Measurements from ENCODE around the gene PDZD2. TPM values are rescaled to one million over a fixed set of nuclear protein-coding genes. Genes with fewer than 3 reads are reported as not detected.
A peak's percentile ranks its signal among the peaks of the same experiment; 100 is the strongest.

Gene PDZD2
- total RNA-seq, 1 donor from 2014 or later, result 23.3 TPM

DNA sequence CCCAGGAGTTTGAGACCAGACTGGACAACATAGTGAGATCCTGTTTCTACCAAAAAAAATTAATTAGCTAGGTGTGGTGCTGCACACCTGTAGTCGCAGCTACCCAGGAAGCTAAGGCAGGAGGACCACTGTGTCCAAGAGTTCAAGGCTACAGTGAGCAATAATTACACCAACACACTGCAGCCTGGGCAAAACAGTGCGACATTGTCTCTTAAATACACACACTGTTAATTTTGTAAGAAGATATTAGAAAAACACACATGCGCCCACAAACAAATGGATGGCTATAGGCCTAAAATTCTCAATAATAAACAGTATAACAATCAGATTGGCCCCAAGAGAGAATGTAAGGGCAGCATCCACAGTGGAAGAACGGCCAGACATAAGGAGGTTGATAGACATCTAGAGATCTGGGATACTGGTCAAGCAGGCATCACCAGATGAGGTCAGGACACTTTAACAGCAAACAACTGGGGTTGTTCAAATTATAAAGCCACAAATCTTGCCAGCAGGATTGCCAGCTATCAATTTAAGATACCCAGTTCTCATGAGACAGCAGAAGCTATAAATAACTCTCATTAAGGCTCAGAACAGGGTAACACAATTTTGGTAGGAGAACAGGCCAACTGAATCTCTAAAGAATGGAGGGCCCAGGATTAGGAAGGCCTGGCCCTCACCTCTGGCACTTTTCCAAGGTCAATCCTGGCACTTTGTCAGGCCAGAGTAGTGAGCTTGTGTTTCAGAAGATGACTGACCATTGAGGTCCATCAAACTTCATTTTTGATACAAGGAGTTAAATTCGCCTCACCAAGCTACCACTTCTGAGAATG, 505.7 kb downstream of the PDZD2 start:
- Mint-ChIP-seq H3K4me1 (ENCODE audit: low read depth, unreplicated experiment) (peaks cover 27% of the 10 kb centered on the region), H3K4me3 (ENCODE audit: unreplicated experiment) (peak overlapping the region; percentile 28), H3K36me3 (ENCODE audit: unreplicated experiment) (no peaks in the 10 kb centered on the region), H3K27me3 (ENCODE audit: unreplicated experiment) (peaks cover 2% of the 10 kb centered on the region), H3K9me3 (ENCODE audit: unreplicated experiment) (peaks cover 9% of the 10 kb centered on the region), H3K27ac (ENCODE audit: unreplicated experiment) (peak overlapping the region; percentile 59)
- no peak for DNase-seq
- TF ChIP-seq, protein P1, sequence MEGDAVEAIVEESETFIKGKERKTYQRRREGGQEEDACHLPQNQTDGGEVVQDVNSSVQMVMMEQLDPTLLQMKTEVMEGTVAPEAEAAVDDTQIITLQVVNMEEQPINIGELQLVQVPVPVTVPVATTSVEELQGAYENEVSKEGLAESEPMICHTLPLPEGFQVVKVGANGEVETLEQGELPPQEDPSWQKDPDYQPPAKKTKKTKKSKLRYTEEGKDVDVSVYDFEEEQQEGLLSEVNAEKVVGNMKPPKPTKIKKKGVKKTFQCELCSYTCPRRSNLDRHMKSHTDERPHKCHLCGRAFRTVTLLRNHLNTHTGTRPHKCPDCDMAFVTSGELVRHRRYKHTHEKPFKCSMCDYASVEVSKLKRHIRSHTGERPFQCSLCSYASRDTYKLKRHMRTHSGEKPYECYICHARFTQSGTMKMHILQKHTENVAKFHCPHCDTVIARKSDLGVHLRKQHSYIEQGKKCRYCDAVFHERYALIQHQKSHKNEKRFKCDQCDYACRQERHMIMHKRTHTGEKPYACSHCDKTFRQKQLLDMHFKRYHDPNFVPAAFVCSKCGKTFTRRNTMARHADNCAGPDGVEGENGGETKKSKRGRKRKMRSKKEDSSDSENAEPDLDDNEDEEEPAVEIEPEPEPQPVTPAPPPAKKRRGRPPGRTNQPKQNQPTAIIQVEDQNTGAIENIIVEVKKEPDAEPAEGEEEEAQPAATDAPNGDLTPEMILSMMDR (IDR thresholded peaks at IDR 0.05; ENCODE audit: partially characterized antibody, unreplicated experiment), result no peak

DNA sequence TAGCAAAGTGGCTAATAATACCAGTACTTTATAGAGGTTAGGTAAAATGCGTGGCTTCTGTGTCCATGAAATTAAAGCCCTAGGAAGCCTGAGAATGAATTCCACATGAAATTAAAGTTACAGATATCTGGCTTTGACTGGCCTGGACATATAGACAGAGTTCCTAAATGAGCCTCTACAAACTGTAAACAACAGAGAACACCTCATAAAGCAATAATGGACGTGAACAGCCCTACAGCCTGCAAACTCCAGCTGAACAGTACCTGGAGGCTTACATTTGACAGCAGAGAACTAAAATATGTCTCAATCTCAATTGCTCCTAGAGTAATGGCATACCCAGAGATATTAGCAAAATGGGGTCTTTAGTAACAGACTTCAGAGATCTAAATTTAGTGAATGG, 506.4 kb downstream of the PDZD2 start:
- DNase-seq, result no peak
- Mint-ChIP-seq H3K9me3 (ENCODE audit: unreplicated experiment) (peaks cover 9% of the 10 kb centered on the region), H3K27me3 (ENCODE audit: unreplicated experiment) (peaks cover 2% of the 10 kb centered on the region), H3K27ac (ENCODE audit: unreplicated experiment) (peak overlapping the region; percentile 59), H3K4me3 (ENCODE audit: unreplicated experiment) (no peak overlapping the region), H3K36me3 (ENCODE audit: unreplicated experiment) (no peaks in the 10 kb centered on the region), H3K4me1 (ENCODE audit: low read depth, unreplicated experiment) (peaks cover 27% of the 10 kb centered on the region)
- TF ChIP-seq, protein P1 (IDR thresholded peaks at IDR 0.05; ENCODE audit: partially characterized antibody, unreplicated experiment), result no peak

DNA sequence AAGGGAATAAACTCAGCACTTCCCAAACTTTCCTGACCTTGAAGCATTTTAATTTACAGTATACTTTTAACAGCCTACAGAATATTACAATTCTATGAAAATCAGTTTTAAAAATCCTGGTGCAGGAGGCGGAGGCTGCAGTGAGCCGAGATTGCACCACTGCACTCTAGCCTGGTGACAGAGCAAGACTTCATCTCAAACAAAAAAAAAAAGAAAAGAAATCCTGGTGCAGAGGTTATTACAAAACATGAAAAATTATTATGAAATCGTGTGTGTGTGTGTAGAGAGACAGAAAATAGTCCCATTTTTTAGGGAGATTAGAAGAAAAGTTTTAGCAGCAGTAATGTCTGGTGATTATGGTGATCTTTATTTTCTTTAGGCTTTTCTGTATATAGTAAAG, 508.3 kb downstream of the PDZD2 start:
- Mint-ChIP-seq H3K4me3 (ENCODE audit: unreplicated experiment) (no peak overlapping the region), H3K9me3 (ENCODE audit: unreplicated experiment) (peaks cover 4% of the 10 kb centered on the region), H3K36me3 (ENCODE audit: unreplicated experiment) (no peaks in the 10 kb centered on the region), H3K27me3 (ENCODE audit: unreplicated experiment) (no peaks in the 10 kb centered on the region), H3K27ac (ENCODE audit: unreplicated experiment) (no peak overlapping the region), H3K4me1 (ENCODE audit: low read depth, unreplicated experiment) (peaks cover 27% of the 10 kb centered on the region)
- DNase-seq, result no peak
- TF ChIP-seq, protein P1 (IDR thresholded peaks at IDR 0.05; ENCODE audit: partially characterized antibody, unreplicated experiment), result no peak

DNA sequence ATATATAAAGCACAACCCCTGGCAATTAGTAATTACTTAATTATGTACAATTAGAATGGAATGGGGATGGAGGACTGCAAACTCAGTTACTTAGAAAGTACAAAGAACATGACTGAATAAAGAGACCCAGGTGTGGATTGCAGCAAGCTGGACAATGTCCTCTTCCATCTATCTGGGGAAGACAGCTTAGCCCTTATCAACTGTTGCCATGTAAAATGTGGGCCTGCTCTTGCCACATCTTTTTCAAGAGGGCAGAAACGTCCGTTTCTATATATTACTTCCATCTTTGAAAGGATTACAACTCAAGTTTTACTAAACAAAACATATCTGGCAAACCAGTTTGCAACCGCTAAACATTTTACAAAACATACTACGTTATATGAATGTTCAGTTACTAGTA, 509.0 kb downstream of the PDZD2 start:
- TF ChIP-seq, protein P1 (IDR thresholded peaks at IDR 0.05; ENCODE audit: partially characterized antibody, unreplicated experiment), result no peak
- Mint-ChIP-seq H3K4me1 (ENCODE audit: low read depth, unreplicated experiment) (peaks cover 26% of the 10 kb centered on the region), H3K4me3 (ENCODE audit: unreplicated experiment) (no peak overlapping the region), H3K9me3 (ENCODE audit: unreplicated experiment) (peaks cover 4% of the 10 kb centered on the region), H3K27ac (ENCODE audit: unreplicated experiment) (no peak overlapping the region), H3K36me3 (ENCODE audit: unreplicated experiment) (no peaks in the 10 kb centered on the region), H3K27me3 (ENCODE audit: unreplicated experiment) (no peaks in the 10 kb centered on the region)
- no peak for DNase-seq

DNA sequence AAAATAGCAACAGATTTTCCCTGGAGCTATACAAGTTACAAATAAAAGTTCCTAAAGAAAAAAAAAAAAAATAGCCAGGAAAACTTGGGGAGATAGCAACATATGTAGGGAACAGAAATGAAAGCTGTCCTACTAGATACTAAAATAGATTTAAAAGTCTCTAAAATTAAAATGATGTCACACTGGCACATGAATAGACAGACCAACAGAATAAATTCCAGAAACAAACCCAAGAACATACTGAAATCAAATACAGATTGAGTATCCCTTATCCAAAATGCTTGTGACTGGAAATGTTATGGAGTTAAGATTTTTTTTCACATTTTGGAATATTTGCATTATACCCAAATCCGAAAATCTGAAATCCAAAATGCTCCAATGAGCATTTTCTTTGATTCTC, 511.4 kb downstream of the PDZD2 start:
- Mint-ChIP-seq H3K27me3 (ENCODE audit: unreplicated experiment) (no peaks in the 10 kb centered on the region), H3K4me1 (ENCODE audit: low read depth, unreplicated experiment) (peaks cover 19% of the 10 kb centered on the region), H3K4me3 (ENCODE audit: unreplicated experiment) (no peak overlapping the region), H3K27ac (ENCODE audit: unreplicated experiment) (no peak overlapping the region), H3K36me3 (ENCODE audit: unreplicated experiment) (no peaks in the 10 kb centered on the region), H3K9me3 (ENCODE audit: unreplicated experiment) (no peaks in the 10 kb centered on the region)
- DNase-seq, result no peak
- TF ChIP-seq, protein P1 (IDR thresholded peaks at IDR 0.05; ENCODE audit: partially characterized antibody, unreplicated experiment), result no peak

Data from glutamatergic neuron (in vitro differentiated cells).